HG03039 (cell line): ENCODE data around the gene CPSF4L.

ENCODE experiments used
- ATAC-seq: cut with Tn5 transposase; IDR thresholded peaks from one replicate; pipeline ENCODE4 v1.9.1; 2021; ENCODE audit warnings: mild to moderate bottlenecking, moderate library complexity; ENCODE audit not compliant: unreplicated experiment

The CPSF4L gene

DNA sequence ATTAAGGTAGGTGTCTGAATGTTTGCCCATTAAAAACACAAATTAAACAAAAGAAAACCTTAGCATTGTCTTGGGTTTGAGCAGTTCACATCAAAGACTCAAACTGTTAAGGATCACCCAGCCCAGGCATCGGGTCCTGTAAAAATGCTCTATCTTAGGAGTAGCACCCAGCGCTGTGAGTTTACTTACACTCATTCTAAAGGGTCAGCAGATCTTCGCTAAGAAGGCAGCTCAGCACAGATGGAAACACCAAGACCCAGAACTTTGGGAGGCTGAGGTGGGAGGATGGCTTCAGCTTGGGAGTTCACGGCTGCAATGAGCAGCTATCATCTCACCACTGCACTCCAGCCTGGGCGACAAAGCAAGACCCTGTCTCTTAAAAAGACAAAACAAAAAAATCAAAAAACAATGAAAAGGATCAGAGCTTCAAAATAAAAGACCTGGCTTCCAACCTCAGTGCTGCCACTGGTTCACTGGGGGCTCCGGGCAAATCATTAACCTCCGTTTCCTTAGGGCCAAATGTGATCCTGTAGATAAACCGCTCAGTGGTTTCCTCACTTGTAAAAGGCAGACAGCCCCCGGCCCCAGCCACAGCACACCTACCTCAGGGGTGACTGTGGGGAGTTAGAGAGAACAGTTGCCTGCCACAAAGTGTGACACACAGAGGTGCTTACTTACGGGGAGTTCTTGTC lies 57.7 kb downstream of the CPSF4L start:
- no peak for ATAC-seq

GRCh38 chr17:73203135-73203787 lies 58.4 kb downstream of the CPSF4L start:
- ATAC-seq: no peak

DNA sequence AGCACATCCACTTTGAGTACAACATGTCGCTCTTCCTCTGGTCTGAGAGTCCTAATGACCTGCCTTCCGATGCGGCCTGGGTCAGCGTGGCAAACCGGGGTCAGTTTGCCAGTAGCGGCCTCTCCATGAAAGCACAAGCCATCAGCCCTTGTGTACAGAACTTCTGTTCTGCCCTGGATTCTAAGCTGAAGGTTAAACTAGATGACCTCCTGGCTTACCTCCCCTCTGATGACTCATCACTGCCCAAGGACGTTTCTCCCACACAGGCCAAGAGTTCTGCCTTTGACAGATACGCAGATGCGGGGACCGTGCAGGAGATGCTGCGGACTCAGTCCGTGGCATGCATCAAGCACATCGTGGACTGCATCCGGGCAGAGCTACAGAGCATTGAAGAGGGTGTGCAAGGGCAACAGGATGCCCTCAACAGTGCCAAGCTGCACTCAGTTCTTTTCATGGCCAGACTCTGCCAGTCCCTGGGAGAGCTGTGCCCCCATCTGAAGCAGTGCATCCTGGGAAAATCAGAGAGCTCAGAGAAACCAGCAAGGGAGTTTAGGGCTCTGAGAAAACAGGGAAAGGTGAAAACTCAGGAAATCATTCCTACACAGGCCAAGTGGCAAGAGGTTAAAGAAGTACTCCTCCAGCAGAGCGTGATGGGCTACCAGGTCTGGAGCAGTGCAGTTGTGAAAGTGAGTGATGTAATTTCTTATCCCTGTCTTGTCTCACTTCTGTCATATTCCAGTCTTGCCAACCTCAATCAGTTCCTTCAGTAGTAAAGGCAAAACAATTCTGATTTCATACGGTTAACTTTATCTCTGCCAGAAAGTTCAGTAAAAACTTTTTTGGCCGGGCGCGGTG lies 60.2 kb downstream of the CPSF4L start:
- no peak for ATAC-seq

- ATAC-seq: no peak
Measured at GRCh38 chr17:73200476-73200875, 61.2 kb downstream of the CPSF4L start.

GRCh38 chr17:73199751-73200317 lies 61.8 kb downstream of the CPSF4L start:
- no peak for ATAC-seq

- ATAC-seq: no peak
Measured at GRCh38 chr17:73198930-73199260, 62.8 kb downstream of the CPSF4L start.
